ENCODE measurements around the gene ADRA2A. TPM values are rescaled to one million over a fixed set of nuclear protein-coding genes. Genes with fewer than 3 reads are reported as not detected.
A peak's percentile ranks its signal among the peaks of the same experiment; 100 is the strongest.

The ADRA2A gene
- total and polyA plus RNA-seq, 3 experiments from 2014 or later: not detected

DNA sequence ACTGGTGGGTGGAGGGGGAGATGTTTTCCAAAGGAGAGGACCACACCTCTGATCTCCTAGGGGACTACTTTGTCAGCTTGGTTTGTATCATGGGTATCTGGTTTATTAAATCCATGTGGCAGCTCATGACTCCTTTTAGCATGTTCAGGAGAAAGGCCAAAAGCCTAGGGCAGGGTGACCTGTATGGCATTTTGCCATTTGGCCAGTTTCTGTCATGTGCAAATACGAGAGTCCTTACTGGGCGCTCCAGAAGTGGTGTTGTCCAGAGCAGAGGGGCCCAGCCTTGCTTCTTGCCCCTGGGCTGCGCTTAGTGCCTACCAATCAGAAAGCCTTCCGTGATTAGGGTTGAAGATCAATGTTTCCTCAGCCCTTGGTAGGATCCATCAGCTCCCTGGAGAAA is 31.0 kb downstream of the ADRA2A start:
- Histone ChIP-seq H3K36me3 (ENCODE audit: insufficient read depth, low read length) (no peaks in the 10 kb centered on the region), H3K27me3 (ENCODE audit: insufficient read depth, low read length, poor library complexity, severe bottlenecking) (no peaks in the 10 kb centered on the region), H3K4me1 (ENCODE audit: insufficient read depth, low read length) (no peaks in the 10 kb centered on the region), H3K4me3 (ENCODE audit: low read length) (no peak overlapping the region), H3K27ac (ENCODE audit: low read depth, low read length) (no peak overlapping the region), H3K9me3 (ENCODE audit: low read length) (no peaks in the 10 kb centered on the region)
- ChIA-PET POLR2A (no interaction called here), CTCF (no interaction called here)
- no peak for DNase-seq
- H3K4me3 Mint-ChIP-seq: no peak overlapping the region
- H3K9me3 Mint-ChIP-seq: no peaks in the 10 kb centered on the region
- H3K36me3 Mint-ChIP-seq: no peaks in the 10 kb centered on the region
- peaks cover 2 to 17% of the 10 kb centered on the region in 2 donors for H3K27me3 Mint-ChIP-seq
- peaks cover 0 to 12% (median 5%) of the 10 kb centered on the region in 3 donors for H3K4me1 Mint-ChIP-seq
- H3K27ac Mint-ChIP-seq: no peak overlapping the region

DNA sequence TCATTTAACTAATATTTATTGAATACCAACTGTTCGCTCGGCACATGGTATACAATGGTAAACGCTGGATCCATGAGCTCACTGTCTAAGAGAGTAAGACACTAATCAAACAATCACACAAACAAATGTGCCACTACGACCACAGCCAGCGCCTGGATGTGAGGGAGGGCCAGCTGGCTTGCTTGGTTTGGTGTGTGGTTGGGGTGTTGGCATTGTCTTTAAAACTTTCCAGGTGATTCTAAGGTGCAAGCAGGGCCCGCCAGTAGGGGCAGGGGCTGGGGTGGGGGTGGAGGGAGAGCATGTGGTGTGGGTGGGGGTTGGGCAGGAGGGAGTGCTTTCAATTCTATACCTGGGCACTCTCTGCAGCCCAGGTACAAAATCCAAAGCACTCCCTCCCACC is 31.6 kb downstream of the ADRA2A start:
- Mint-ChIP-seq H3K4me1 (peaks cover 0 to 14% (median 6%) of the 10 kb centered on the region in 3 donors), H3K9me3 (no peaks in the 10 kb centered on the region), H3K27ac (peak overlapping the region in 1 of 8 donors; percentile 24), H3K36me3 (no peaks in the 10 kb centered on the region), H3K27me3 (peaks cover 2 to 17% of the 10 kb centered on the region in 2 donors), H3K4me3 (no peak overlapping the region)
- H3K36me3 ChIP-seq (ENCODE audit: insufficient read depth, low read length): no peaks in the 10 kb centered on the region
- DNase-seq: no peak
- no peaks in the 10 kb centered on the region for H3K4me1 ChIP-seq (ENCODE audit: insufficient read depth, low read length)
- no peak overlapping the region for H3K4me3 ChIP-seq (ENCODE audit: low read length)
- H3K9me3 ChIP-seq (ENCODE audit: low read length): no peaks in the 10 kb centered on the region
- no peaks in the 10 kb centered on the region for H3K27me3 ChIP-seq (ENCODE audit: insufficient read depth, low read length, poor library complexity, severe bottlenecking)
- H3K27ac ChIP-seq (ENCODE audit: low read depth, low read length): no peak overlapping the region
- ChIA-PET CTCF (no interaction called here), POLR2A (no interaction called here)

DNA sequence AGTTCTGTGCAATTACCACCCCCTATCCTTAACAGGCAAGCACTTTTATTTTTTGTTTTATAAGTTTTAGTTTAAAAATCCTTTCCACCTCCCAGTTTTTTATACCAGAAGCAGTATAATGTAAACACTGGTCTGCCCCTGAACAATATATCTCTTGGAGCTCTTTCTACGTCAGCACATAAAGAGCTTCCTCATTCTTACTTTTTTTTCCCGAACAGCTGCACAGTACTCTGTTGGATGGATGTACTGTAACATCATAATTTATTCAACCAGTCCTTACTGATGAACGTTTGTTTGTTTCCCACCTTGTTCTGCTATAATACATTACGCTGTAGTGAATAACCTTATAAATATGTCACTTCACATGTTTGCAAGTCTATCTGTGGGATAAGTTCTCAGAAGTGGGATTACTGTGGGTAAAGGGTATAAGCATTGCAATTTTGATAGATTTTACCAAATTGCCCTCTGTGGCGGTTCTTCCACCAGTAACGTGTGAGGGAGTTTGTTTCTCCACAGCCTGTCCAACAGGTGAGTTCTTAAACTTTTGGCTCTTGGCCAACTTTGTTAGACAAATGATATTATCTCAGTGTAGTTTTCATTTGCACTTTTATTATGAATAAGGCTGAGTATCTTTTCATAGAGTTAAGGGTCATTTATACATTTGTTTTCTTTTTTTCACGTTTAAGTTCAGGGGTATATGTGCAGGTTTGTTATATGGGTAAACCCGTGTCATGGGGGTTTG is 32.8 kb downstream of the ADRA2A start:
- Histone ChIP-seq H3K4me1 (ENCODE audit: insufficient read depth, low read length) (no peaks in the 10 kb centered on the region), H3K9me3 (ENCODE audit: low read length) (no peaks in the 10 kb centered on the region), H3K27me3 (ENCODE audit: insufficient read depth, low read length, poor library complexity, severe bottlenecking) (no peaks in the 10 kb centered on the region), H3K27ac (ENCODE audit: low read depth, low read length) (no peak overlapping the region), H3K4me3 (ENCODE audit: low read length) (no peak overlapping the region), H3K36me3 (ENCODE audit: insufficient read depth, low read length) (no peaks in the 10 kb centered on the region)
- DNase-seq: no peak
- POLR2A ChIA-PET: no interaction called here
- CTCF ChIA-PET: interaction anchor here (0.9 kb wide), 1 partner anchor 364 kb away, joined by 3 read pairs; no protein-coding TSS in a partner anchor
- H3K4me1 Mint-ChIP-seq: peaks cover 9 to 24% (median 14%) of the 10 kb centered on the region in 3 donors
- H3K9me3 Mint-ChIP-seq: no peaks in the 10 kb centered on the region
- no peaks in the 10 kb centered on the region for H3K36me3 Mint-ChIP-seq
- H3K27me3 Mint-ChIP-seq: peaks cover 3 to 17% of the 10 kb centered on the region in 2 donors
- H3K4me3 Mint-ChIP-seq: no peak overlapping the region
- H3K27ac Mint-ChIP-seq: no peak overlapping the region

DNA sequence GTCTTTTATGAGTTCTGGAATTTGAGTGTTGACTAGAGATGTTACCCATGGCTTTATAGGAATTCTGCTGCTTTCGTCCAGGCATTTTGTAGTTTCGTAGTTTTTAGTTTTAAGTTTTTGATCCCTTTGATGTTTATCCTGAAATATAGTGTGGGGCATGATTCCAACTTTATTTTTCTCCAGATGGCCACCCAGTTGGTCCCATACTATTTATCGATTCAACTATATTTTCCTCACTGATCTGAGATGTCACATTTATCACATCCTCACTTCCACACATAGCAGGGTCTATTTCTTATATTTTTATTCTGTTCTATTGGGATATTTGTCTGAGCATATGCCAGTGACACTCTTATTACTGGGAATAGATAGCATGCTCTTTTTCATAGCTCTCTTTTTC is 33.9 kb downstream of the ADRA2A start:
- H3K9me3 Mint-ChIP-seq: no peaks in the 10 kb centered on the region
- Histone ChIP-seq H3K9me3 (ENCODE audit: low read length) (no peaks in the 10 kb centered on the region), H3K27me3 (ENCODE audit: insufficient read depth, low read length, poor library complexity, severe bottlenecking) (no peaks in the 10 kb centered on the region), H3K36me3 (ENCODE audit: insufficient read depth, low read length) (no peaks in the 10 kb centered on the region), H3K4me3 (ENCODE audit: low read length) (no peak overlapping the region), H3K4me1 (ENCODE audit: insufficient read depth, low read length) (no peaks in the 10 kb centered on the region), H3K27ac (ENCODE audit: low read depth, low read length) (no peak overlapping the region)
- H3K27me3 Mint-ChIP-seq: peaks cover 5 to 11% of the 10 kb centered on the region in 2 donors
- peaks cover 9 to 27% (median 15%) of the 10 kb centered on the region in 3 donors for H3K4me1 Mint-ChIP-seq
- H3K27ac Mint-ChIP-seq: no peak overlapping the region
- no peaks in the 10 kb centered on the region for H3K36me3 Mint-ChIP-seq
- no peak overlapping the region for H3K4me3 Mint-ChIP-seq
- DNase-seq: no peak
- ChIA-PET POLR2A (no interaction called here), CTCF (no interaction called here)

DNA sequence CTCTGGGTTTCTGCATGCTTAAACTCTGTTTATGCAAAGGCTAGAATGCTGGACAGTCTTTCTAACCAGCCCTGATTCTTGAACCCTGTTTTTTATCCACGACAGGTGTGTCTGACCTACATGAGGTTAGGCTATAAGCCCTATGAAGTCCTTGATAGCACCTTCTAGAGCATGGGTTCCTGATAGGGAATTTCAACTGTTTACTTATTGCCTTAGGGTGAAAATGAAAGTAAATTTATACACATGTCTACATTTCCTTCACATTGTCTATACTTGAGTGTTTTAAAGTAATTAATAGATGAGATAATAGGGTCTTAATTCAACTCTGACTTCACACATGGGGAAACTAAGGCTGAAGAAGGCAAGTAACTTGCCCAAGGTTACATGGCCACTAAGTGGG is 35.5 kb downstream of the ADRA2A start:
- no peak for DNase-seq
- H3K4me3 ChIP-seq (ENCODE audit: low read length): no peak overlapping the region
- Mint-ChIP-seq H3K4me1 (peaks cover 9 to 27% (median 15%) of the 10 kb centered on the region in 3 donors), H3K4me3 (peak overlapping the region in 2 of 7 donors; percentile 16 to 20), H3K27ac (peak overlapping the region in 1 of 8 donors; percentile 33), H3K9me3 (no peaks in the 10 kb centered on the region), H3K36me3 (no peaks in the 10 kb centered on the region), H3K27me3 (peaks cover 5 to 8% of the 10 kb centered on the region in 2 donors)
- no peaks in the 10 kb centered on the region for H3K36me3 ChIP-seq (ENCODE audit: insufficient read depth, low read length)
- no peaks in the 10 kb centered on the region for H3K4me1 ChIP-seq (ENCODE audit: insufficient read depth, low read length)
- no peaks in the 10 kb centered on the region for H3K9me3 ChIP-seq (ENCODE audit: low read length)
- POLR2A ChIA-PET: no interaction called here
- H3K27me3 ChIP-seq (ENCODE audit: insufficient read depth, low read length, poor library complexity, severe bottlenecking): no peaks in the 10 kb centered on the region
- H3K27ac ChIP-seq (ENCODE audit: low read depth, low read length): no peak overlapping the region
- CTCF ChIA-PET: no interaction called here

DNA sequence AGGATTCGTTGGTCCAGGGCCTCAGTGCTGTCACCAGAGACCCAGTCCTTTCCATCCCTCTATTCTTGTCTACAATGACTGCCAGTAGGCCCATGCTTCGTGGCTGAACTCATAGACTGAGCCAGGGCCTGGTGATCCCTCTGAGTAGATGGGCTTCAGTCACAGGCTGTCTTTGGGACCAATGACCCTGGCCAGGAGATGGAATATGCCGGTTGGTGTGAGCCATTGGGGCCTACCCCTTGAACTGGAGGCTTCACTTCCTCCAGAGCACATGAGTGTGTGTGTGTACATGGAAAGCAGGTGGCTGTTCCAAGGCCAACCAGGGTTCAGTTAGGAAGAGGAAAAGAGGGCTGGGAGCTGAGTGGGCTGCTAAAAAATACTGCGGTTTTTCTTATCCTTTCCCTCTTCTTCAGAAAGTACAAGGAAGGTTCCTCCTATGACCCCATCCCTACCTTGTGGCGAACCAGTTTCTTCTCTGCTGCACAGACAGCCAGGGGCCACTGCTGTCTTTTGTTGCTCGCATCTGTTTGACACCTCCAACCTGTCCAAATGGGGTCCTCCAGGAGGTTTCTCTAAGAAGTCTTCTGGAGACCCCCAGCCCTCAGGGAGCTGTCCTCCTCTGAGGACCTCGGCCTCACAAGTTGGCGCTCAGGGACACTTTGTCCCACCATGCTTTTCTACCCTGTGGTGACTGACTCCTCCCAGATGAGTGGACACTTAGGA is 36.6 kb downstream of the ADRA2A start:
- Histone ChIP-seq H3K4me3 (ENCODE audit: low read length) (no peak overlapping the region), H3K4me1 (ENCODE audit: insufficient read depth, low read length) (no peaks in the 10 kb centered on the region), H3K36me3 (ENCODE audit: insufficient read depth, low read length) (no peaks in the 10 kb centered on the region), H3K9me3 (ENCODE audit: low read length) (no peaks in the 10 kb centered on the region), H3K27me3 (ENCODE audit: insufficient read depth, low read length, poor library complexity, severe bottlenecking) (no peaks in the 10 kb centered on the region), H3K27ac (ENCODE audit: low read depth, low read length) (no peak overlapping the region)
- Mint-ChIP-seq H3K36me3 (no peaks in the 10 kb centered on the region), H3K4me3 (no peak overlapping the region), H3K27ac (peak overlapping the region in 1 of 8 donors; percentile 33), H3K27me3 (peaks cover 5 to 8% of the 10 kb centered on the region in 2 donors), H3K4me1 (peaks cover 9 to 27% (median 15%) of the 10 kb centered on the region in 3 donors), H3K9me3 (no peaks in the 10 kb centered on the region)
- POLR2A ChIA-PET: no interaction called here
- CTCF ChIA-PET: no interaction called here
- no peak for DNase-seq

DNA sequence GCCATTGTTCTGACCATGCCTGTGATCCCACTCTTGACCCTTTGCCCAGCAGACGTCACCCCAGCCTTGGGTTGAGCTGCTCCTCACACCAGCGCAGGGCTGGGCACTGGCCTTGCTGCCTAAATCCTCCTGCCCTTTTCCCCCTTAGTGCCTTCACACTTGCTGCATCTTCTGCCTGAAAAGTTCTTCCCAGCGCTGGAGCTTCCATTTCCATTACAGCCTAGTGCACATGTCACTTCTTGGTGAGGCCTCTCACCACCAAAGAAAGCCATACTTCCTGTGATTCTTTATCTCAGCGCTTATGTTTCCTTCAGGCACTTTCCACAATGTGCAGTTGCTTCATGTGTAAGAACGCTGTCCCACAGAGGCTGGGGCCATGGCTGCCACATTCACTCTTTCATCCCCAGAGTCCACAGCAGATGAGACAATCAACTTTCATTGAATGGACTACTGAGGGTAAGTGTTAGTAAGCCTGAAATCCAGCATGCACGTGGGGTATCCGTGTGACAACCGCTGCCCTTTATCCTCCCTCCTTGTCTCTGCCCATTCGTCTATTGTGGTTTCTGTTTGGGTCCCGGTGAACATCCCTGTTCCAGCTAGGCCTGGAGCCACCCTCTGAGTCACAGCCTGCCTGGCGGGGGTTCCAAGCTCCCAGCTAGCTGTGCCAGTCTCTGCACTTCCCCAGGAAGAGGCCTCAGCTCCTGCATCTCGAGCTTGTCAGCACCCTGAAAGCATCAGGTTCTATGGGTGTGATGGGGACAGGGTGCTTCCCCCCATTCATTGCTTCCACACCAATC is 37.3 kb downstream of the ADRA2A start:
- no peaks in the 10 kb centered on the region for H3K9me3 Mint-ChIP-seq
- POLR2A ChIA-PET: no interaction called here
- no peak overlapping the region for H3K27ac Mint-ChIP-seq
- peaks cover 5 to 9% of the 10 kb centered on the region in 2 donors for H3K27me3 Mint-ChIP-seq
- Histone ChIP-seq H3K4me1 (ENCODE audit: insufficient read depth, low read length) (no peaks in the 10 kb centered on the region), H3K27me3 (ENCODE audit: insufficient read depth, low read length, poor library complexity, severe bottlenecking) (no peaks in the 10 kb centered on the region), H3K27ac (ENCODE audit: low read depth, low read length) (no peak overlapping the region), H3K9me3 (ENCODE audit: low read length) (no peaks in the 10 kb centered on the region), H3K36me3 (ENCODE audit: insufficient read depth, low read length) (no peaks in the 10 kb centered on the region), H3K4me3 (ENCODE audit: low read length) (no peak overlapping the region)
- H3K36me3 Mint-ChIP-seq: no peaks in the 10 kb centered on the region
- H3K4me1 Mint-ChIP-seq: peaks cover 9 to 27% (median 15%) of the 10 kb centered on the region in 3 donors
- CTCF ChIA-PET: no interaction called here
- no peak overlapping the region for H3K4me3 Mint-ChIP-seq
- no peak for DNase-seq
